ENCODE results near the gene HERC4.
"Not testable (repeated sequence)": the region's sequence is repeated elsewhere in the genome, so short reads cannot be mapped to it uniquely, and the experiment has no call there.

Gene HERC4

DNA sequence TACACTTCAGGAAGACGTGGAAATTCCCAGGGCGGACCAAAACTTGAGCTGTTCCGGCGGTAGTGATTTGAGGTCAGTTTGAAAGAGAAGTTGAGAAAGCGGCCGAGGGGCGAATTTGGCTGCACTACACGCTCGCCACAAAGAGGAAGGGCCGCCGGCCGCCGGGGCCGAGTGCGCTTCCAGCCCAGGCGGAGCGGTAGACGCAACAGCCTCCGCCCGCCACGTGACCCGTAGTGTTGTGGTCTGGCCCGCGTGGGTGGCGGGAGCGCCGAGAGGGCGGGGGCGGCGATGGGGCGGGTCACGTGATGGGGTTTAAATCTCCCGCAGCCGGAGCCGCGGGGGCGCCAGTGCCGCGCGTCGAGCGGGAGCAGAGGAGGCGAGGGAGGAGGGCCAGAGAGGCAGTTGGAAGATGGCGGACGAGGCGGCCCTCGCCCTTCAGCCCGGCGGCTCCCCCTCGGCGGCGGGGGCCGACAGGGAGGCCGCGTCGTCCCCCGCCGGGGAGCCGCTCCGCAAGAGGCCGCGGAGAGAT lies 190.7 kb downstream of the HERC4 start, which contains the start of gene SIRT1:
TSS of gene SIRT1 (plus strand) at position 344 of the 529 bp plus-strand sequence. CDS start at position 410, 66 bp downstream.
- DNase-seq (ENCODE audit: low spot score) = peak; percentile 96

DNA sequence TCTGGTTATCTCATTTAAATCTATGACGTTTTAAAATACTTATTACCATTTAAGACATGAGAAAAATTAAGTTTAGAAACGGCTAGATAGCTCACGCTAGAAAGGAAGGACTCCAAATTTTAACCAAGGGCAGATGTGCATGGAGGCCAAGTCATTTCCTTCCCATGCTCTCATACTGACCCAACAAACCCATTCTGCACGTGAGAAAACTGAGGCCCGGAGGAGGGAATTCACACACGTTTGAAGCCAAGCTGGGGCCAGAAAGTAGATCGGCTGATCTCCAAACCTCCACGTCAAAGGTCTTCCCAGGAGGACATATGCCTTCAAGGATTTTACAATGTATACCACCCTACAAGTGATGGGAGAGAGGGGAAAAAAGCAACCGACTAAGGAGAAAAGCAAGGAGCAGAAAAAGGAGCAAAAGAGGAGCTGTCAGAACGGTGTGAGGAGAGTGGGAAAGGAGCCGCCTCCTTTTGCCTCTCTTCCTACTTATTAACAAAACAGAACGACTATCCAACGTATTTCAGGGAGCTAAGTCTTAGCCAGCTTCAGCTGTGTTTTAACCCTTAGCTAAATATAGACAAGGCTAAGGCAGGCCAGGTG lies 191.3 kb downstream of the HERC4 start:
- no peak for DNase-seq (ENCODE audit: low spot score)

DNA sequence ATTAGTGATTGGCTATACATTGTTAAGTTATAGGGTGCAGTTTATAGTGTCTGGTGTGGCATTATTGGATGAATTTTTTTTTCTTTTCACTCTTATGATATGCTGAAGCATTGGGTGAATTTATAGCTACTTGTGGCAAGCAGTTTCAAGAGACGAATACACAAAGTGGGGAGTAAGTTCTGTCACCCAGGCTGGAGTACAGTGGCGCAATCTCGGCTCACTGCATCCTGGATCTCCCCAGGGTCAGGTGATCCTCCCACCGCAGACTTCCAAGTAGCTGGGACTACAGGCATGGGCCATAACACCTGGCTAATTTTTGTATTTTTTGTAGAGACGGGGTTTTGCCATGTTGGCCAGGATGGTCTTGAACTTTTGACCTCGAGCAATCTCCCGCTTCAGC lies 196.9 kb downstream of the HERC4 start:
- no peak for DNase-seq (ENCODE audit: low spot score)

GRCh38 chr10:67877421-67877820 lies 197.7 kb downstream of the HERC4 start:
- not testable (repeated sequence) for DNase-seq (ENCODE audit: low spot score)

DNA sequence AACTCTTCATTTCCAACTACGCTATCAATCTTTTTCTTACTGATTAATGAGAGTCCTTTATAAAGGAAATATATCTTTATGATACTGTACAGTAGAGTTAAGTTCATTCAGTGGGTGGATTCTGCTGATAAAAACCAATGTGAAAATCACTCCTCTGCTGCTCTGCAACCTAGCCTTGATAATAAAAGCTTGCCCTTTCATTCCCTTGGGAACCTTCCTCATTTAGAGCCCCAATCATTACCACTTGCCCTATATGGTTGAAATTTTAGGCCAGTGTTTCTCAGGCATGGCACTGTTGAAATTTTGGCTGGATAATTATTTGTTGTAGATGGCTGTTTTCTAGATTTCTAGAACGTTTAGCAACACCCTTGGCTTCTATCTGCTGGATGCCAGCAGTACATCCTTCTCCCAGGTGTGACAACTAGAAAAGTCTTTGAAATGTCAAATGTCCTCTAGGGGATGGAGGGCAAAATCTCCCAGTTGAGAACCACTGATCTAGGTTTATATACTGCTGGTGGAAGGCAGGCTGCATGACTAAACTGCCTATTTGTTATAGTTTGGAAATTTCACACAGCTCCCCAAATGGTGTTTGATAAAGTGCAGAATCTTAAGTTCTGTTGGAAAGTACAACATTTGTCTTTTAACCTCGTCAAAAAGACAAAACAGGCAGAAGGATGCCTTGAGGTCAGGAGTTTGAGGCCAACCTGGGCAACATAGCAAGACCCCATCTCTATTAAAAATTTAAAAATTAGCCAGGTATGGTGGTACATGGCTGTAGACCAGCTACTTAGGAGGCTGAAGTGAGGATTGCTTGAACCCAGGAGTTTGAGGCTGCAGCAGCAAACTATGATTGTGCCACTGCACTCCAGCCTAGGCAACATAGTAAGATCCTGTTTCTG lies 199.5 kb downstream of the HERC4 start:
- DNase-seq (ENCODE audit: low spot score) = no peak

Small RNAs within 50 kb of the gene (small RNA-seq; reads per million reads assigned to genes)
- gene RN7SL220P = 0 to 0.31 reads per million in 2 experiments
